Activated CD8-positive, alpha-beta T cell treated with anti-CD3 and anti-CD28 coated beads for 36 hours (primary cell): ENCODE data around the gene FUBP3. TPM values are rescaled to one million over a fixed set of nuclear protein-coding genes. Genes with fewer than 3 reads are reported as not detected.

Experiments
- ATAC-seq: fragments of 200-7000 bp; cut with Tn5 transposase; one replicate; pipeline ENCODE4 v1.10.0; 2021; ENCODE audit warnings: mild to moderate bottlenecking, moderate library complexity
- CTCF ChIA-PET: fragments of 350-600 bp; sonication (Branson Sonifier 250); formaldehyde crosslinking; loops from one replicate; lab custom pipeline; 2021; ENCODE audit warnings: antibody characterized with exemption; lab: Charles Lee
- POLR2A ChIA-PET: fragments of 350-600 bp; sonication (Branson Sonifier 250); formaldehyde crosslinking; loops from one replicate; lab custom pipeline; 2021; ENCODE audit warnings: antibody characterized with exemption; lab: Charles Lee
- DNase-seq: peaks from one replicate; pipeline ENCODE4 v3.0.0-alpha.2; 2020
- H3K27ac Mint-ChIP-seq: one replicate; pipeline ENCODE4 v1.8.0; 2021; ENCODE audit warnings: mild to moderate bottlenecking, mixed read lengths
- H3K27me3 Mint-ChIP-seq: one replicate; pipeline ENCODE4 v1.8.0; 2021; ENCODE audit warnings: mixed read lengths
- H3K36me3 Mint-ChIP-seq: one replicate; pipeline ENCODE4 v1.8.0; 2021; ENCODE audit warnings: low read depth, mixed read lengths
- H3K4me1 Mint-ChIP-seq: one replicate; pipeline ENCODE4 v1.8.0; 2021; ENCODE audit warnings: low read depth, mixed read lengths
- H3K4me3 Mint-ChIP-seq: one replicate; pipeline ENCODE4 v1.8.0; 2021; ENCODE audit warnings: mild to moderate bottlenecking, moderate library complexity, mixed read lengths
- H3K9me3 Mint-ChIP-seq: one replicate; pipeline ENCODE4 v1.8.0; 2021; ENCODE audit warnings: mixed read lengths
- intact Hi-C: fragments of 100-400 bp; cut with micrococcal nuclease; formaldehyde crosslinking; loops from one replicate; pipeline ENCODE4 v1.10.0; 2022
- total RNA-seq, 2 experiments: library from RNA; stranded (reverse); gene quantifications; one replicate each; pipeline ENCODE4 v1.2.3, GENCODE V29; 2021
- TF ChIP-seq, protein P1 (sequence below): fragments of 200-600 bp; IDR thresholded peaks from one replicate; pipeline ENCODE4 v1.8.0; 2022; ENCODE audit warnings: antibody characterized with exemption, mild to moderate bottlenecking

Gene FUBP3
- total RNA-seq, 2 experiments from 2014 or later, result 32.9 to 42.9 TPM

GRCh38 chr9:130599625-130600024, 20.2 kb downstream of the FUBP3 start:
- intact Hi-C loops, result no loop called here
- H3K27ac Mint-ChIP-seq, result no peak overlapping the region
- no peaks in the 10 kb centered on the region for H3K4me1 Mint-ChIP-seq
- H3K4me3 Mint-ChIP-seq, result no peak overlapping the region
- CTCF ChIA-PET, result no interaction called here
- no peaks in the 10 kb centered on the region for H3K9me3 Mint-ChIP-seq
- POLR2A ChIA-PET, result interaction anchor here (0.6 to 0.8 kb wide), 2 partner anchors 137 to 1474 kb away, joined by 3 read pairs; no protein-coding TSS in a partner anchor
- H3K36me3 Mint-ChIP-seq, result peaks cover 33% of the 10 kb centered on the region
- DNase-seq, result no peak
- no peak for ATAC-seq
- no peaks in the 10 kb centered on the region for H3K27me3 Mint-ChIP-seq
- TF ChIP-seq, protein P1, sequence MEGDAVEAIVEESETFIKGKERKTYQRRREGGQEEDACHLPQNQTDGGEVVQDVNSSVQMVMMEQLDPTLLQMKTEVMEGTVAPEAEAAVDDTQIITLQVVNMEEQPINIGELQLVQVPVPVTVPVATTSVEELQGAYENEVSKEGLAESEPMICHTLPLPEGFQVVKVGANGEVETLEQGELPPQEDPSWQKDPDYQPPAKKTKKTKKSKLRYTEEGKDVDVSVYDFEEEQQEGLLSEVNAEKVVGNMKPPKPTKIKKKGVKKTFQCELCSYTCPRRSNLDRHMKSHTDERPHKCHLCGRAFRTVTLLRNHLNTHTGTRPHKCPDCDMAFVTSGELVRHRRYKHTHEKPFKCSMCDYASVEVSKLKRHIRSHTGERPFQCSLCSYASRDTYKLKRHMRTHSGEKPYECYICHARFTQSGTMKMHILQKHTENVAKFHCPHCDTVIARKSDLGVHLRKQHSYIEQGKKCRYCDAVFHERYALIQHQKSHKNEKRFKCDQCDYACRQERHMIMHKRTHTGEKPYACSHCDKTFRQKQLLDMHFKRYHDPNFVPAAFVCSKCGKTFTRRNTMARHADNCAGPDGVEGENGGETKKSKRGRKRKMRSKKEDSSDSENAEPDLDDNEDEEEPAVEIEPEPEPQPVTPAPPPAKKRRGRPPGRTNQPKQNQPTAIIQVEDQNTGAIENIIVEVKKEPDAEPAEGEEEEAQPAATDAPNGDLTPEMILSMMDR, result no peak

DNA sequence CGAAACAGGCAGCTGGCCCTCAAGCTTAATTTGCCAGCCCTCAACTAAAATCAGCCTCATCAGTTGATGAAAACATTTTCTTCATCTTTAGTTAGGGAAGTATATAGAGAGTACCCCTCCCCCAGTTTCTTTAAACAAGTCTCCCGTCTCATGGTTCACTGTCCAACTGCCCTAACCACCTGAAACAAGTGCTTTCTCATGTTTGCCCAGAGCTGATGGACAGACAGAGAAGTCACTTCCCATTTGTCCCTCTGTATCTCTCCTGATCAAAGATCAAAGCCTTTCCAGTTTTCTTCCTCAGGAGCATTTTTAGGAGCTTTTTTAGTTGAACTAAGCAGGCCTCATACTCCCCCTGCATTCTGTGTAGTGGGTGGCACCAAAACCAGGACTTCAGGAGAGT, 21.7 kb downstream of the FUBP3 start:
- Mint-ChIP-seq H3K27ac (no peak overlapping the region), H3K4me1 (no peaks in the 10 kb centered on the region), H3K27me3 (no peaks in the 10 kb centered on the region), H3K36me3 (peaks cover 36% of the 10 kb centered on the region), H3K9me3 (no peaks in the 10 kb centered on the region), H3K4me3 (no peak overlapping the region)
- TF ChIP-seq, protein P1, result no peak
- CTCF ChIA-PET, result no interaction called here
- POLR2A ChIA-PET, result interaction anchor here (0.6 kb wide), 1 partner anchor 40 kb away, joined by 3 read pairs; no protein-coding TSS in a partner anchor
- intact Hi-C loops, result no loop called here
- DNase-seq, result no peak
- ATAC-seq, result no peak

- DNase-seq (no peak), ATAC-seq (no peak)
- Mint-ChIP-seq H3K4me1 (peaks cover 3% of the 10 kb centered on the region), H3K4me3 (no peak overlapping the region), H3K27ac (no peak overlapping the region), H3K27me3 (no peaks in the 10 kb centered on the region), H3K36me3 (peaks cover 33% of the 10 kb centered on the region), H3K9me3 (no peaks in the 10 kb centered on the region)
- ChIA-PET POLR2A (interaction anchor here (0.6 kb wide), 1 partner anchor 68 kb away, joined by 3 read pairs; no protein-coding TSS in a partner anchor), CTCF (interaction anchor here (1.2 to 1.4 kb wide), 2 partner anchors 16 to 80 kb away, joined by 3 read pairs; no protein-coding TSS in a partner anchor)
- intact Hi-C loops, result no loop called here
- TF ChIP-seq, protein P1, result no peak
These were observed 24.9 kb downstream of the FUBP3 start for GRCh38 chr9:130604295-130604694.

GRCh38 chr9:130606887-130607600, 27.7 kb downstream of the FUBP3 start:
- H3K4me1 Mint-ChIP-seq, result peaks cover 3% of the 10 kb centered on the region
- no peaks in the 10 kb centered on the region for H3K27me3 Mint-ChIP-seq
- no peak overlapping the region for H3K4me3 Mint-ChIP-seq
- ATAC-seq (no peak), DNase-seq (no peak)
- intact Hi-C loops, result no loop called here
- POLR2A ChIA-PET, result no interaction called here
- H3K36me3 Mint-ChIP-seq, result peaks cover 25% of the 10 kb centered on the region
- no peak overlapping the region for H3K27ac Mint-ChIP-seq
- TF ChIP-seq, protein P1, result no peak
- CTCF ChIA-PET, result no interaction called here
- no peaks in the 10 kb centered on the region for H3K9me3 Mint-ChIP-seq
